HCT116 (cell line): ENCODE results near the gene FADD.

ENCODE experiments used
- CEBPB ChIP-seq: IDR thresholded peaks from 2 replicates; pipeline ENCODE4 v1.6.1; 2012; ENCODE audit warnings: low read depth
- CTCF ChIP-seq, 3 experiments: fragments of 200-600 bp in 1 of 3; sonication (generic) in 1 of 3; IDR thresholded peaks in 2 of 3; conservative IDR thresholded peaks in 1 of 3; 2 replicates each; pipeline ENCODE4 v1.5.1; 2012 to 2017; ENCODE audit warnings: low read depth in 2 of 3, low read length in 2 of 3, antibody characterized with exemption in 1 of 3, borderline replicate concordance in 1 of 3, control low read depth in 1 of 3, mild to moderate bottlenecking in 1 of 3, mixed read lengths in 1 of 3, mixed run types in 1 of 3, moderate library complexity in 1 of 3; ENCODE audit not compliant: insufficient read depth in 1 of 3
- EZH2 ChIP-seq: fragments of 200-600 bp; sonication (generic); IDR thresholded peaks from 2 replicates; pipeline ENCODE4 v1.6.1; 2017; ENCODE audit warnings: antibody characterized with exemption, mixed run types
- EZH2phosphoT487 ChIP-seq: fragments of 200-600 bp; IDR thresholded peaks from 2 replicates; pipeline ENCODE4 v1.6.1; 2018; ENCODE audit warnings: antibody characterized with exemption, borderline replicate concordance
- POLR2A ChIP-seq: IDR thresholded peaks from 2 replicates; pipeline ENCODE4 v1.7.0; 2011; ENCODE audit warnings: borderline replicate concordance; ENCODE audit not compliant: insufficient read depth, insufficient read length; ENCODE audit errors: extremely low read depth
- SIN3A ChIP-seq: IDR thresholded peaks from 2 replicates; pipeline ENCODE4 v1.6.1; 2012; ENCODE audit warnings: low read depth
- ZFX ChIP-seq: fragments of 450-650 bp; IDR thresholded peaks from 2 replicates; pipeline ENCODE4 v1.6.1; 2017
- TF ChIP-seq, protein P1 (sequence below): IDR thresholded peaks from 2 replicates; pipeline ENCODE4 v1.6.1; 2012; ENCODE audit warnings: low read depth

GRCh38 chr11:70169632-70170031 is 33.5 kb upstream of the FADD start:
- no peak for TF ChIP-seq CTCF (IDR thresholded peaks at IDR 0.05 in 2 of 3, conservative IDR thresholded peaks at IDR 0.05 in 1 of 3; ENCODE audit: borderline replicate concordance in 1 of 3, insufficient read depth in 1 of 3, low read depth in 2 of 3, low read length in 2 of 3)
- TF ChIP-seq SIN3A: no peak
- TF ChIP-seq POLR2A: no peak
- TF ChIP-seq ZFX: no peak
- TF ChIP-seq EZH2phosphoT487: no peak
- TF ChIP-seq EZH2: no peak
- TF ChIP-seq, protein P1, sequence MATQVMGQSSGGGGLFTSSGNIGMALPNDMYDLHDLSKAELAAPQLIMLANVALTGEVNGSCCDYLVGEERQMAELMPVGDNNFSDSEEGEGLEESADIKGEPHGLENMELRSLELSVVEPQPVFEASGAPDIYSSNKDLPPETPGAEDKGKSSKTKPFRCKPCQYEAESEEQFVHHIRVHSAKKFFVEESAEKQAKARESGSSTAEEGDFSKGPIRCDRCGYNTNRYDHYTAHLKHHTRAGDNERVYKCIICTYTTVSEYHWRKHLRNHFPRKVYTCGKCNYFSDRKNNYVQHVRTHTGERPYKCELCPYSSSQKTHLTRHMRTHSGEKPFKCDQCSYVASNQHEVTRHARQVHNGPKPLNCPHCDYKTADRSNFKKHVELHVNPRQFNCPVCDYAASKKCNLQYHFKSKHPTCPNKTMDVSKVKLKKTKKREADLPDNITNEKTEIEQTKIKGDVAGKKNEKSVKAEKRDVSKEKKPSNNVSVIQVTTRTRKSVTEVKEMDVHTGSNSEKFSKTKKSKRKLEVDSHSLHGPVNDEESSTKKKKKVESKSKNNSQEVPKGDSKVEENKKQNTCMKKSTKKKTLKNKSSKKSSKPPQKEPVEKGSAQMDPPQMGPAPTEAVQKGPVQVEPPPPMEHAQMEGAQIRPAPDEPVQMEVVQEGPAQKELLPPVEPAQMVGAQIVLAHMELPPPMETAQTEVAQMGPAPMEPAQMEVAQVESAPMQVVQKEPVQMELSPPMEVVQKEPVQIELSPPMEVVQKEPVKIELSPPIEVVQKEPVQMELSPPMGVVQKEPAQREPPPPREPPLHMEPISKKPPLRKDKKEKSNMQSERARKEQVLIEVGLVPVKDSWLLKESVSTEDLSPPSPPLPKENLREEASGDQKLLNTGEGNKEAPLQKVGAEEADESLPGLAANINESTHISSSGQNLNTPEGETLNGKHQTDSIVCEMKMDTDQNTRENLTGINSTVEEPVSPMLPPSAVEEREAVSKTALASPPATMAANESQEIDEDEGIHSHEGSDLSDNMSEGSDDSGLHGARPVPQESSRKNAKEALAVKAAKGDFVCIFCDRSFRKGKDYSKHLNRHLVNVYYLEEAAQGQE: no peak
- no peak for TF ChIP-seq CEBPB
